Measurements from ENCODE around the gene SAMD5. TPM values are rescaled to one million over a fixed set of nuclear protein-coding genes. Genes with fewer than 3 reads are reported as not detected.

The SAMD5 gene
- total RNA-seq, 1 donor from 2014 or later: not detected

GRCh38 chr6:147468634-147469033 is 39.9 kb upstream of the SAMD5 start:
- ChIA-PET POLR2A (no interaction called here), CTCF (no interaction called here)
- H3K36me3 Mint-ChIP-seq (ENCODE audit: low read depth): no peaks in the 10 kb centered on the region
- no peaks in the 10 kb centered on the region for H3K4me1 Mint-ChIP-seq
- DNase-seq: no peak
- H3K4me3 Mint-ChIP-seq: no peak overlapping the region
- TF ChIP-seq CTCF (IDR thresholded peaks at IDR 0.05): no peak
- no peak for ATAC-seq (ENCODE audit: low read depth)
- H3K27ac Mint-ChIP-seq: no peak overlapping the region
- intact Hi-C loops (cut with micrococcal nuclease): no loop called here
- H3K9me3 Mint-ChIP-seq: peaks cover 8% of the 10 kb centered on the region
- peaks cover 11% of the 10 kb centered on the region for H3K27me3 Mint-ChIP-seq

- no peak for TF ChIP-seq CTCF (IDR thresholded peaks at IDR 0.05)
- Mint-ChIP-seq H3K9me3 (no peaks in the 10 kb centered on the region), H3K27me3 (no peaks in the 10 kb centered on the region), H3K4me1 (no peaks in the 10 kb centered on the region), H3K27ac (no peak overlapping the region), H3K36me3 (ENCODE audit: low read depth) (no peaks in the 10 kb centered on the region), H3K4me3 (no peak overlapping the region)
- no peak for DNase-seq
- ChIA-PET POLR2A (no interaction called here), CTCF (no interaction called here)
- intact Hi-C loops (cut with micrococcal nuclease): no loop called here
- ATAC-seq (ENCODE audit: low read depth): no peak
Measured at GRCh38 chr6:147479857-147480256, 28.6 kb upstream of the SAMD5 start.

- POLR2A ChIA-PET: no interaction called here
- H3K36me3 Mint-ChIP-seq (ENCODE audit: low read depth): no peaks in the 10 kb centered on the region
Measured at GRCh38 chr6:147486683-147487082, 21.8 kb upstream of the SAMD5 start.

GRCh38 chr6:147497472-147497871 is 11.0 kb upstream of the SAMD5 start:
- Mint-ChIP-seq H3K36me3 (ENCODE audit: low read depth) (no peaks in the 10 kb centered on the region), H3K27ac (no peak overlapping the region), H3K9me3 (no peaks in the 10 kb centered on the region), H3K27me3 (peaks cover 10% of the 10 kb centered on the region), H3K4me3 (no peak overlapping the region), H3K4me1 (no peaks in the 10 kb centered on the region)
- intact Hi-C loops (cut with micrococcal nuclease): no loop called here
- ChIA-PET CTCF (no interaction called here), POLR2A (no interaction called here)
- DNase-seq (no peak), ATAC-seq (ENCODE audit: low read depth) (no peak)
- no peak for TF ChIP-seq CTCF (IDR thresholded peaks at IDR 0.05)

More at GRCh38 chr6:147486683-147487082, 21.8 kb upstream of the SAMD5 start:
- H3K9me3 Mint-ChIP-seq: no peaks in the 10 kb centered on the region
- H3K27me3 Mint-ChIP-seq: no peaks in the 10 kb centered on the region
- no peak for TF ChIP-seq CTCF (IDR thresholded peaks at IDR 0.05)
- peaks cover 1% of the 10 kb centered on the region for H3K4me1 Mint-ChIP-seq
- CTCF ChIA-PET: no interaction called here
- intact Hi-C loops (cut with micrococcal nuclease): no loop called here
- H3K4me3 Mint-ChIP-seq: no peak overlapping the region
- H3K27ac Mint-ChIP-seq: no peak overlapping the region
- DNase-seq (no peak), ATAC-seq (ENCODE audit: low read depth) (no peak)

- Mint-ChIP-seq H3K27me3 (peaks cover 42% of the 10 kb centered on the region), H3K4me1 (peaks cover 14% of the 10 kb centered on the region), H3K36me3 (ENCODE audit: low read depth) (no peaks in the 10 kb centered on the region), H3K9me3 (no peaks in the 10 kb centered on the region), H3K27ac (no peak overlapping the region), H3K4me3 (no peak overlapping the region)
- POLR2A ChIA-PET: no interaction called here
- no peak for ATAC-seq (ENCODE audit: low read depth)
- no peak for DNase-seq
- intact Hi-C loops (cut with micrococcal nuclease): no loop called here
- TF ChIP-seq CTCF (IDR thresholded peaks at IDR 0.05): no peak
- CTCF ChIA-PET: no interaction called here
Measured at GRCh38 chr6:147503587-147503986, 4.9 kb upstream of the SAMD5 start.
